GM18498 (cell line): ENCODE measurements around the gene ZACN.

Experiments
- ATAC-seq: cut with Tn5 transposase; IDR thresholded peaks from one replicate; pipeline ENCODE4 v1.9.1; 2021; ENCODE audit warnings: mild to moderate bottlenecking, moderate library complexity; ENCODE audit not compliant: unreplicated experiment

The ZACN gene

DNA sequence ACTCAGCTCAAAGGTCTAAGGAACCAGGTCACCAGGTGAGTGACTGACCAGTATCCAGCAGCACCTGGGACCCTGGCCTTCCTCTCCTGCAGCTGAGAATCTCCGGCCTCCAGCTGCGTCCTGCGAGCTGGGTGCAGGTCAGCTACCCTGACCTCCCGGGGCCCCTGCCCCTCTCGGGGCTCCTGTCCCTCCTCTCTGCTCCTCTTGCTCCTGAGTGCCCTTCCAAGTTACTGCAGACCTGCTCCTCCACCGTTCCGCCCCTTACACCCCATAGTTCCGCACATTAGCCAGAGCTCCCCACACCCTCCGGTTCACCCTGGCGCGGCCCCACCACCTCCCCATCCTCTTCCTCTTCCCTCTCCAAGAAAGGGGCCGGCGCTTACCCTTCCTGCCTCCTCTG lies 51.5 kb downstream of the ZACN start:
- no peak for ATAC-seq

DNA sequence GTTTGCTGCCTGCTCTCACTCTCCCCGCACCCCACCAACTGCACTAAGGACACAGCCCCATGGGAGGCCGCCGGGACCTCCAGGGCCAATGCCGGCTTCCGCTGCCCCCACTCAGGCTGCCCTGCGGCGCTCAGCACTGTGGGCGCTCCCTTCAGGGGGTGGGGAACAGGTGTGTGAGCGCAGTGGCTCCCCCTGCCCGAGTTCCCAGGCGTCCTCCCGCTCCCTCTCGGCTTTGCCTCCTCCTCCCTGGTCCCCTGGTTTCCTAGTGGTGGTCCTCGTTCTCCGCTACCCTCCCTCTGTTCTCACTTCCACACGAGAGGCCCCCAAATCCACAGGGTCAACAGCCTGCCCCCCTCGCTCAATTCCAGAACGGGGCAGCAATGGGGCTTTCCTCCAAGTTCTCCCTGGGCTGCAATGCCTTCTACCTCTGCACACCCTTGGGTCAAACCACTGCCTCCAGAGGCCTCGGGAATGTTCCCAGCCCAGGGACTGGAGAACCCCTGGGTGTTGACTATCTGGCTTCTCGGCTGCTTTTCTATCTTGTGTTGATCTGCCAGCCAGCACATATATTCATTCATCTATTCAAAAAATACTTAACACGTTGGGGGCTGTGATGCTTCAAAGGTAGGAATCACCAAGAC lies 52.2 kb downstream of the ZACN start:
- no peak for ATAC-seq

DNA sequence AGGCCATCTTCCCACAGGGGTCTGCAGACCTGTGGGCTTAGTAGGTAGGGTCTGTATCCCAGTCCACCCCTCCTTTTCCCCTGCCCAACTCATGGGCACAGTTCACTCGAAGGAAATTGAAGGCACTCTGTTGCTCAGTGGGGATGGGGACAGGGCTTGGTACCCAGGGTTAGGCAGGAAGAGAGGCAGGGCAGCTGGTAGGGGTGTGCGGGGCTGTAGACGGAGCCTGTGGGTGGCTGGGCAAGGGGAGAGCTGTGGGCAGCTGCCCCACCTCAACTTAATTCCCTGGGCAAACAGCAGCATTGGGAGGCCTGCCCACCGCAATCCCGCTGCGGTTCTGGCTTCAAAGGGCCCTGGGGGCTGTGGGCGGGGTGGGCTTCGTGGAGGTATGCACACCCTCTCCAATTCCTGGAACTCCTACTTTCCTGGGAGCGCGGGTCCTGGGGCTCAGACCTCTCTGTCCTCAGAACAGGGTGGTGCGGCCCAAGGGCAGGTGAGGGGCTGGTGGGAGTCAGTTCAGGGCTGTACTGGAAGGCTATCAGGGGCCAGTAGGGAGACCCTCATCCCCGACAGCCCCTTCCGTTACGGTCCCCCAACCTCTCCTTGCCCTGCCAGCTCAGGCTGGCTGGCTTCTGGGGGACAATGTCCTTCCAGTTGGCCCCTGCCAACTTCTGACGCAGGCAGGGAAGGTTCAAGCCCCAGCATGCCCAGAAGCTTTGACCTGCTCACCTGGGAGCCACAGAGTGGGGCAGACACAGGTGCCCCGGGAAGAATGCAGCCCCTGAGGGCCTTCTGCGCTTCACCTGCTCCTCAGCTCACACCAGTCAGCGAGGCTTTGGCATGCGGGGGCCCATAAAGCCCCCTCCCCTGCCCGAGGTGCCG lies 53.0 kb downstream of the ZACN start:
- ATAC-seq: no peak
